Astrocyte of the cerebellum (primary cell): ENCODE results near the gene MUC20.

ENCODE experiments used
- DNase-seq: peaks from one replicate; pipeline ENCODE4 v3.0.0-alpha.2; 2011; ENCODE audit warnings: low read depth
- H3K4me3 ChIP-seq: 2 replicates; pipeline ENCODE4 v1.5.1; 2011; ENCODE audit warnings: mild to moderate bottlenecking, low read depth, low read length, moderate library complexity
- CTCF ChIP-seq: IDR thresholded peaks from 2 replicates; pipeline ENCODE4 v1.5.1; 2012; ENCODE audit warnings: low read length, low read depth, moderate library complexity, mild to moderate bottlenecking; ENCODE audit errors: missing control alignments
- in situ Hi-C: cut with HindIII; loops from 2 replicates; pipeline ENCODE4 v1.10.0; 2017; ENCODE audit warnings: low sequenced_read_pairs

MUC20 gene

GRCh38 chr3:195754906-195755305 lies 34.1 kb downstream of the MUC20 start:
- TF ChIP-seq CTCF = no peak
- no peak overlapping the region for H3K4me3 ChIP-seq
- in situ Hi-C loops = no loop called here
- no peak for DNase-seq

- in situ Hi-C loops = no loop called here
- H3K4me3 ChIP-seq = no peak overlapping the region
- DNase-seq = no peak
- no peak for TF ChIP-seq CTCF
Measured at GRCh38 chr3:195755391-195755790, 34.6 kb downstream of the MUC20 start.

- H3K4me3 ChIP-seq = no peak overlapping the region
- DNase-seq = no peak
- in situ Hi-C loops = no loop called here
- TF ChIP-seq CTCF = no peak
Measured at GRCh38 chr3:195755791-195756676, 35.3 kb downstream of the MUC20 start.

- H3K4me3 ChIP-seq = no peak overlapping the region
- no peak for DNase-seq
- in situ Hi-C loops = no loop called here
- no peak for TF ChIP-seq CTCF
Measured at GRCh38 chr3:195757438-195757770, 36.6 kb downstream of the MUC20 start.

GRCh38 chr3:195757827-195758226 lies 37.0 kb downstream of the MUC20 start:
- no peak overlapping the region for H3K4me3 ChIP-seq
- in situ Hi-C loops = no loop called here
- DNase-seq = no peak
- no peak for TF ChIP-seq CTCF

GRCh38 chr3:195758721-195759353 lies 38.1 kb downstream of the MUC20 start:
- in situ Hi-C loops = no loop called here
- no peak overlapping the region for H3K4me3 ChIP-seq
- DNase-seq = no peak
- TF ChIP-seq CTCF = no peak
